Brain microvascular endothelial cell (primary cell): ENCODE results near the gene CUX1.

Experiments used
- DNase-seq: peaks from one replicate; pipeline ENCODE4 v3.0.0-alpha.2; 2020
- H3K27ac ChIP-seq: fragments of 250-450 bp; sonication (Bioruptor Pico); 2 replicates; pipeline ENCODE4 v1.5.1; 2020; ENCODE audit warnings: mild to moderate bottlenecking, moderate library complexity
- H3K27me3 ChIP-seq: fragments of 250-450 bp; sonication (Bioruptor Pico); replicated peaks from 2 replicates; pipeline ENCODE4 v1.5.1; 2020; ENCODE audit warnings: mild to moderate bottlenecking
- H3K36me3 ChIP-seq: fragments of 250-450 bp; sonication (Bioruptor Pico); replicated peaks from 2 replicates; pipeline ENCODE4 v1.5.1; 2020; ENCODE audit warnings: mild to moderate bottlenecking
- H3K4me3 ChIP-seq: 2 replicates; pipeline ENCODE4 v1.5.1; 2011; ENCODE audit warnings: low read depth, mild to moderate bottlenecking, control low read depth, low read length, moderate library complexity
- in situ Hi-C: cut with HindIII; loops from 2 replicates; pipeline ENCODE4 v1.10.0; 2017; ENCODE audit warnings: low sequenced_read_pairs, low pct_ligation_motif_present
- TF ChIP-seq, protein P1 (sequence below): IDR thresholded peaks from 2 replicates; pipeline ENCODE4 v1.5.1; 2011; ENCODE audit warnings: low read depth, mild to moderate bottlenecking, moderate library complexity, low read length, control low read depth, inconsistent platforms; ENCODE audit errors: missing control alignments

Gene CUX1

DNA sequence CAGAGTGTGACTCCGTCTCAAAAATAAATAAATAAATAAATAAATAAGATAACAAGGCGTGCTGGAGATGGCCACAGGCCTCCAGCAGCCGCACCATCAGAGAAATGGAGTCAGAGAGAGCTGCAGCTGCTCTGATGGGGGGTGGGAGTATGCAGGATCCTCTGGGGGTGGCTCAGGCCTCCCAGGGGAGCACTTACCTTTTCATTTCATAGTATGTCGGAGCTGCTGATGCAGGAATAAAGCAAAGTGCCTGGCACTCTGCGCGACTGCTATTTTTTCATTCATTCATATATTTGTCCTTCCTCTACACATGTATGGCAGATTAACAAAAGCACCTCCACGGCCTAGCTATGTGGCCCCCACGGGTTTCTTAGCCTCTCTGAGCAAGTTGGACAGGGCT lies 175.9 kb downstream of the CUX1 start:
- H3K4me3 ChIP-seq, result no peak overlapping the region
- no peak overlapping the region for H3K27ac ChIP-seq
- H3K36me3 ChIP-seq, result no peaks in the 10 kb centered on the region
- DNase-seq, result no peak
- in situ Hi-C loops, result no loop called here
- TF ChIP-seq, protein P1, sequence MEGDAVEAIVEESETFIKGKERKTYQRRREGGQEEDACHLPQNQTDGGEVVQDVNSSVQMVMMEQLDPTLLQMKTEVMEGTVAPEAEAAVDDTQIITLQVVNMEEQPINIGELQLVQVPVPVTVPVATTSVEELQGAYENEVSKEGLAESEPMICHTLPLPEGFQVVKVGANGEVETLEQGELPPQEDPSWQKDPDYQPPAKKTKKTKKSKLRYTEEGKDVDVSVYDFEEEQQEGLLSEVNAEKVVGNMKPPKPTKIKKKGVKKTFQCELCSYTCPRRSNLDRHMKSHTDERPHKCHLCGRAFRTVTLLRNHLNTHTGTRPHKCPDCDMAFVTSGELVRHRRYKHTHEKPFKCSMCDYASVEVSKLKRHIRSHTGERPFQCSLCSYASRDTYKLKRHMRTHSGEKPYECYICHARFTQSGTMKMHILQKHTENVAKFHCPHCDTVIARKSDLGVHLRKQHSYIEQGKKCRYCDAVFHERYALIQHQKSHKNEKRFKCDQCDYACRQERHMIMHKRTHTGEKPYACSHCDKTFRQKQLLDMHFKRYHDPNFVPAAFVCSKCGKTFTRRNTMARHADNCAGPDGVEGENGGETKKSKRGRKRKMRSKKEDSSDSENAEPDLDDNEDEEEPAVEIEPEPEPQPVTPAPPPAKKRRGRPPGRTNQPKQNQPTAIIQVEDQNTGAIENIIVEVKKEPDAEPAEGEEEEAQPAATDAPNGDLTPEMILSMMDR, result no peak
- no peaks in the 10 kb centered on the region for H3K27me3 ChIP-seq

DNA sequence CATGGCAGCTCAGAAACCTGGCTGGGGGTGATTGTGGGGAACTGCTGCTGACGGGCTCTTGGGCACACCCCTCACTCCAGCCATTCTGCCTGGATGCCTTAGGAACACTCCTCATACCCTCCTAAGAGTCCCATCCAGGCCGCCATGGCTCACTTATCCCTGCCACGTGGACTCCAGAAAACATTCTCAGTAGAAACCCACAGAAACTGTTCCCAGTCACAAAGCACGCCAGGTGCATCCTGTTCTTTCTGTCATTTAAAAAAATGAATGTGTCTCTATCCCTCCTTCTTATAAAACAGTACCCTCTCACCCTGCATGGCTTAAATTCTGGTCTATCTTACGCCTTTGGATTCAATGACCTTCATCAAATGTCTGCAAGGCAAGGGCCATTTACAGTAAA lies 177.7 kb downstream of the CUX1 start:
- DNase-seq, result no peak
- no peak overlapping the region for H3K4me3 ChIP-seq
- no peaks in the 10 kb centered on the region for H3K36me3 ChIP-seq
- in situ Hi-C loops, result no loop called here
- H3K27me3 ChIP-seq, result no peaks in the 10 kb centered on the region
- TF ChIP-seq, protein P1, result no peak
- no peak overlapping the region for H3K27ac ChIP-seq

DNA sequence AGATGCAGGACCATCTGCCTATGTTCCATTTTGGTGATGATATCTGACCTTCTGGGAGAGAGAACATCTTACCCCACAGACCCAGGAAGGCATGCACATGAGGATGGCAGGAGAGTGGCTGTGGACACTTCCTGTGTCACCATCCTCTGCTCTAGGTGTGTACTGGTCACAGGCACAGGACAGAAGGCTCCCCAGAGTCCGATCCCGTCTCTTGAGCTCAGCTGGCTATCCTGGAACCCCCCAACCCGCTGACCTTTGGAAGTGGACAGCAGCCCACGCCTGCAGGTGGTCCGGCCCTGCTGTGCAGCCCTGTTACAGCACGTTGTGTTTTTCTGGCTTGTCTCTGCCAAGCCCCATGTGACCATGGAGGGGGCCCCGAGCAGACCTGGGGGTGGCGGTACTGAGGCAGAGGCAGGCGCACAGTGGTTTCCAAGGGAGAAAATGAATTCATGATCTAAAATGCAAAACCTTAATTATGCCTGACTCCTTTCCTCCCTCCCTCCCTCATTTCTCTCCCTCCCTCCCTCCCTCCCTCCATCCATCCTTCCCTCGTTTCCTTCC lies 178.8 kb downstream of the CUX1 start:
- Histone ChIP-seq H3K36me3 (no peaks in the 10 kb centered on the region), H3K27ac (no peak overlapping the region), H3K27me3 (no peaks in the 10 kb centered on the region), H3K4me3 (no peak overlapping the region)
- DNase-seq, result no peak
- TF ChIP-seq, protein P1, result no peak
- in situ Hi-C loops, result no loop called here

DNA sequence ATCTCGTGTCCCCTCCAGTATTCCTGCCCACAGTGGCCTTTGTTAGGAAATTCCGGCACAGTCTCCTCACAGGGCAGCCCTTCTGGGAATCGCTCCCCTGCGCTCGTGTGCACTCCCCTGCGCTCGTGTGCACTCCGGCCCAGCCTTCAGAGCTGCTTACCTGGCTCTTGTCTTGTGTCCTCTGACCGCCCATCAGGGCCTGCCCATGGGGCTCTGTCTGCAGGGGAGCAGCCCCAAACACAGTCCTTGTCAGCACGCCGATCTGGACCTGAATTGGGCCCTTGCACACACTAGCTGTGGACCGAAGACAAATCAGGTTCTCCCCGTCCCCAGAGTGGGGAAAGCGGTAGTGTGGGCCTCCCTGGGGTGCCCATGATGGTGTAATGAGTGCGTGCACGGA lies 179.4 kb downstream of the CUX1 start:
- no peak for DNase-seq
- no peaks in the 10 kb centered on the region for H3K27me3 ChIP-seq
- TF ChIP-seq, protein P1, result no peak
- H3K36me3 ChIP-seq, result no peaks in the 10 kb centered on the region
- in situ Hi-C loops, result no loop called here
- H3K4me3 ChIP-seq, result no peak overlapping the region
- H3K27ac ChIP-seq, result no peak overlapping the region

DNA sequence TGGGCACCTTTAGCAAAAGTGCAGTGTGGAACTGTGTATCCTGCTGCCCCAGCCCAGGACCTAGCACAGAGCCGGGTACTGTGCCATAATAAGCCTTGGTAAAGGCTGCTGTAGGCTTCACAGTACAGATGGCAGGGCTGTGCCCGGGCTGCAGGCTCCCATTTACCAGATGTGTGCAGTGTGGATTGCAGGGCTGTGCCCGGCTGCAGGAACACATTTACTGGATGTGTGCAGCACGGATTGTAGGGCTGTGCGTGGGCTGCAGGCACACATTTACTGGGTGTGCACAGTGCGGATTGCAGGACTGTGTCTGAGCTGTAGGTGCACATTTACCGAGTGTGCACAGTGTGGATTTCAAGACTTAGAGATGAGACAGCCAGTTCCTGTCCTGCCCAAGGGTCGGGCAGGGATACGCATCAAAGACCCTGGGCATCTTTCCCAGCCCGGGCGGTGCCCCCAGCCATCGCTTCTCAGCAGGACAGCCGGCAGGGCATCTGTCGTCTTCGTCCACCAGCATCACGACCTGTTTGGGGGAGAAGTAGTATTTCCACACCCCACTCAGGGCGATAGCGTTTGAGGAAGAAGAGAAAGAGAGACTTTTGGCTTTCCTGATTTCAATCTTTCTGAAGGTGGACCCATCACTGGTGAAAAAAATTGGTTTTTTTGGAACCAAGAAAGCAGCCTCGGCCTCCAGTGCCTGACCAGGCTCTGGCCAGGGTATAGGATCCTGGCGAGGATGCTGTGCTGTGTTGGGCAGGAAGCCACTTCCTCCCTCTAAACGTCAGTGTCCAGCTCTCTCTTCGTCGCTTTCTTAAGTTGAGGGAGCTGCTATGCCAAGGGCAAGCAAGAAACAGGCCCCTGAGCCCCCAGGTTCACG lies 180.8 kb downstream of the CUX1 start:
- TF ChIP-seq, protein P1, result no peak
- in situ Hi-C loops, result no loop called here
- H3K27me3 ChIP-seq, result no peaks in the 10 kb centered on the region

More for the DNA sequence above, 180.8 kb downstream of the CUX1 start:
- H3K27ac ChIP-seq, result no peak overlapping the region
- no peak overlapping the region for H3K4me3 ChIP-seq
- no peaks in the 10 kb centered on the region for H3K36me3 ChIP-seq
- DNase-seq, result no peak
